SK-N-SH treated with all-trans-retinoic acid at 6 μM for 48 hours (cell line): ENCODE data around the gene SNX8.

Experiments
- ATAC-seq: fragments of 200-7000 bp; cut with Tn5 transposase; 3 replicates; pipeline ENCODE4 v1.9.1; 2020; ENCODE audit warnings: mild to moderate bottlenecking, moderate library complexity
- ARNTL ChIP-seq: fragments of 450-650 bp; formaldehyde crosslinking; IDR thresholded peaks from 2 replicates; pipeline ENCODE4 v1.5.0; 2020; ENCODE audit warnings: low read depth, mild to moderate bottlenecking, moderate library complexity, borderline replicate concordance
- BACH2 ChIP-seq: fragments of 250-450 bp; sonication (Bioruptor Pico); IDR thresholded peaks from 2 replicates; pipeline ENCODE4 v1.9.0; 2021; ENCODE audit warnings: mild to moderate bottlenecking, borderline replicate concordance
- CSDC2 ChIP-seq: fragments of 250-450 bp; sonication (Bioruptor Pico); IDR thresholded peaks from 2 replicates; pipeline ENCODE4 v1.5.0; 2020; ENCODE audit warnings: mild to moderate bottlenecking, moderate library complexity
- GLIS3 ChIP-seq: fragments of 250-450 bp; sonication (Bioruptor Pico); IDR thresholded peaks from 2 replicates; pipeline ENCODE4 v1.5.0; 2020; ENCODE audit warnings: mild to moderate bottlenecking, moderate library complexity
- ISL1 ChIP-seq: fragments of 250-450 bp; sonication (Bioruptor Pico); IDR thresholded peaks from 2 replicates; pipeline ENCODE4 v2.1.2; 2022; ENCODE audit warnings: mild to moderate bottlenecking, moderate library complexity
- OSR1 ChIP-seq: fragments of 250-450 bp; sonication (Bioruptor Pico); IDR thresholded peaks from 2 replicates; pipeline ENCODE4 v1.8.0; 2022; ENCODE audit warnings: moderate library complexity, mild to moderate bottlenecking, inconsistent platforms
- PPARA ChIP-seq: fragments of 250-450 bp; sonication (Bioruptor Pico); IDR thresholded peaks from 2 replicates; pipeline ENCODE4 v1.5.0; 2020; ENCODE audit warnings: mild to moderate bottlenecking, borderline replicate concordance
- SNAI2 ChIP-seq: fragments of 250-450 bp; sonication (Bioruptor Pico); IDR thresholded peaks from 2 replicates; pipeline ENCODE4 v1.5.0; 2020; ENCODE audit warnings: mild to moderate bottlenecking, moderate library complexity
- TOX ChIP-seq: fragments of 250-450 bp; sonication (Bioruptor Pico); IDR thresholded peaks from 2 replicates; pipeline ENCODE4 v1.8.0; 2021; ENCODE audit warnings: mild to moderate bottlenecking, moderate library complexity, borderline replicate concordance
- ZC3H10 ChIP-seq: fragments of 250-450 bp; sonication (Bioruptor Pico); IDR thresholded peaks from 2 replicates; pipeline ENCODE4 v1.5.1; 2021; ENCODE audit warnings: mild to moderate bottlenecking, moderate library complexity
- ZFP3 ChIP-seq: fragments of 250-450 bp; sonication (Bioruptor Pico); IDR thresholded peaks from 2 replicates; pipeline ENCODE4 v1.5.0; 2020; ENCODE audit warnings: mild to moderate bottlenecking, moderate library complexity
- ZFP30 ChIP-seq: fragments of 450-650 bp; formaldehyde crosslinking; IDR thresholded peaks from 2 replicates; pipeline ENCODE4 v1.5.0; 2022; ENCODE audit warnings: mild to moderate bottlenecking, moderate library complexity
- ZNF565 ChIP-seq: fragments of 450-650 bp; formaldehyde crosslinking; conservative IDR thresholded peaks from 2 replicates; pipeline ENCODE4 v1.5.0; 2020; ENCODE audit warnings: low read depth, mild to moderate bottlenecking, moderate library complexity
- ZNF70 ChIP-seq: fragments of 450-650 bp; formaldehyde crosslinking; IDR thresholded peaks from 2 replicates; pipeline ENCODE4 v1.5.0; 2020; ENCODE audit warnings: mild to moderate bottlenecking, moderate library complexity
- ZNF8 ChIP-seq: fragments of 450-650 bp; formaldehyde crosslinking; IDR thresholded peaks from 2 replicates; pipeline ENCODE4 v1.5.0; 2020; ENCODE audit warnings: mild to moderate bottlenecking, moderate library complexity
- TF ChIP-seq, protein P1 (sequence below): fragments of 250-450 bp; sonication (Bioruptor Pico); IDR thresholded peaks from 2 replicates; pipeline ENCODE4 v1.5.0; 2020; ENCODE audit warnings: mild to moderate bottlenecking, moderate library complexity
- TF ChIP-seq, protein P2 (sequence below): fragments of 250-450 bp; sonication (Bioruptor Pico); IDR thresholded peaks from 2 replicates; pipeline ENCODE4 v1.5.1; 2020; ENCODE audit warnings: low read depth, mild to moderate bottlenecking, moderate library complexity
- TF ChIP-seq, protein P3 (sequence below): fragments of 250-450 bp; sonication (Bioruptor Pico); IDR thresholded peaks from 2 replicates; pipeline ENCODE4 v1.5.1; 2021; ENCODE audit warnings: mild to moderate bottlenecking, moderate library complexity
- TF ChIP-seq, protein P4 (sequence below): fragments of 250-450 bp; sonication (Bioruptor Pico); IDR thresholded peaks from 2 replicates; pipeline ENCODE4 v1.8.0; 2021; ENCODE audit warnings: low read depth, mild to moderate bottlenecking, moderate library complexity, borderline replicate concordance

SNX8 gene

DNA sequence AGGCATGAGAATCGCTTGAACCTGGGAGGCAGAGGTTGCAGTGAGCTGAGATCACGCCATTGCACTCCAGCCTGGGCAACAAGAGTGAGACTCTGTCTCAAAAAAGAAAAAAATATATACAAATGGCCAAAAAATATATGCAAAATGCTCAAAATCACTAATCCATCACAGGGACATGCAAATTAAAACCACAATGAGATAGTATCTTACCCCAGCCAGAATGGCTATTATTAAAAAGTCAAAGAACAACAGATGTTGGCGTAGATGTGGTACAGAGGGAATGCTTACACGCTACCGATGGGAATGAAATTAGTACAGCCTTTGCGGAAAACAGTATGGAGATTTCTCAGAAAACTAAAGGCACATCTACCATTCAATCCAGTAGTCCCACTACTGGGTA is 17.4 kb downstream of the SNX8 start:
- TF ChIP-seq PPARA (CRISPR knock-in tag) (no peak), CSDC2 (CRISPR knock-in tag) (no peak), ZC3H10 (CRISPR knock-in tag) (no peak), ZNF565 (no peak), ARNTL (CRISPR knock-in tag) (no peak), TOX (CRISPR knock-in tag) (no peak), OSR1 (CRISPR knock-in tag) (no peak), ISL1 (CRISPR knock-in tag) (no peak), BACH2 (CRISPR knock-in tag) (no peak), ZNF70 (CRISPR knock-in tag) (no peak)
- TF ChIP-seq, protein P1, sequence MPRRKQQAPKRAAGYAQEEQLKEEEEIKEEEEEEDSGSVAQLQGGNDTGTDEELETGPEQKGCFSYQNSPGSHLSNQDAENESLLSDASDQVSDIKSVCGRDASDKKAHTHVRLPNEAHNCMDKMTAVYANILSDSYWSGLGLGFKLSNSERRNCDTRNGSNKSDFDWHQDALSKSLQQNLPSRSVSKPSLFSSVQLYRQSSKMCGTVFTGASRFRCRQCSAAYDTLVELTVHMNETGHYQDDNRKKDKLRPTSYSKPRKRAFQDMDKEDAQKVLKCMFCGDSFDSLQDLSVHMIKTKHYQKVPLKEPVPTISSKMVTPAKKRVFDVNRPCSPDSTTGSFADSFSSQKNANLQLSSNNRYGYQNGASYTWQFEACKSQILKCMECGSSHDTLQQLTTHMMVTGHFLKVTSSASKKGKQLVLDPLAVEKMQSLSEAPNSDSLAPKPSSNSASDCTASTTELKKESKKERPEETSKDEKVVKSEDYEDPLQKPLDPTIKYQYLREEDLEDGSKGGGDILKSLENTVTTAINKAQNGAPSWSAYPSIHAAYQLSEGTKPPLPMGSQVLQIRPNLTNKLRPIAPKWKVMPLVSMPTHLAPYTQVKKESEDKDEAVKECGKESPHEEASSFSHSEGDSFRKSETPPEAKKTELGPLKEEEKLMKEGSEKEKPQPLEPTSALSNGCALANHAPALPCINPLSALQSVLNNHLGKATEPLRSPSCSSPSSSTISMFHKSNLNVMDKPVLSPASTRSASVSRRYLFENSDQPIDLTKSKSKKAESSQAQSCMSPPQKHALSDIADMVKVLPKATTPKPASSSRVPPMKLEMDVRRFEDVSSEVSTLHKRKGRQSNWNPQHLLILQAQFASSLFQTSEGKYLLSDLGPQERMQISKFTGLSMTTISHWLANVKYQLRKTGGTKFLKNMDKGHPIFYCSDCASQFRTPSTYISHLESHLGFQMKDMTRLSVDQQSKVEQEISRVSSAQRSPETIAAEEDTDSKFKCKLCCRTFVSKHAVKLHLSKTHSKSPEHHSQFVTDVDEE (CRISPR knock-in tag), result no peak
- TF ChIP-seq, protein P2, sequence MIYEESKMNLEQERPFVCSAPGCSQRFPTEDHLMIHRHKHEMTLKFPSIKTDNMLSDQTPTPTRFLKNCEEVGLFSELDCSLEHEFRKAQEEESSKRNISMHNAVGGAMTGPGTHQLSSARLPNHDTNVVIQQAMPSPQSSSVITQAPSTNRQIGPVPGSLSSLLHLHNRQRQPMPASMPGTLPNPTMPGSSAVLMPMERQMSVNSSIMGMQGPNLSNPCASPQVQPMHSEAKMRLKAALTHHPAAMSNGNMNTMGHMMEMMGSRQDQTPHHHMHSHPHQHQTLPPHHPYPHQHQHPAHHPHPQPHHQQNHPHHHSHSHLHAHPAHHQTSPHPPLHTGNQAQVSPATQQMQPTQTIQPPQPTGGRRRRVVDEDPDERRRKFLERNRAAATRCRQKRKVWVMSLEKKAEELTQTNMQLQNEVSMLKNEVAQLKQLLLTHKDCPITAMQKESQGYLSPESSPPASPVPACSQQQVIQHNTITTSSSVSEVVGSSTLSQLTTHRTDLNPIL (CRISPR knock-in tag), result no peak
- TF ChIP-seq, protein P3, sequence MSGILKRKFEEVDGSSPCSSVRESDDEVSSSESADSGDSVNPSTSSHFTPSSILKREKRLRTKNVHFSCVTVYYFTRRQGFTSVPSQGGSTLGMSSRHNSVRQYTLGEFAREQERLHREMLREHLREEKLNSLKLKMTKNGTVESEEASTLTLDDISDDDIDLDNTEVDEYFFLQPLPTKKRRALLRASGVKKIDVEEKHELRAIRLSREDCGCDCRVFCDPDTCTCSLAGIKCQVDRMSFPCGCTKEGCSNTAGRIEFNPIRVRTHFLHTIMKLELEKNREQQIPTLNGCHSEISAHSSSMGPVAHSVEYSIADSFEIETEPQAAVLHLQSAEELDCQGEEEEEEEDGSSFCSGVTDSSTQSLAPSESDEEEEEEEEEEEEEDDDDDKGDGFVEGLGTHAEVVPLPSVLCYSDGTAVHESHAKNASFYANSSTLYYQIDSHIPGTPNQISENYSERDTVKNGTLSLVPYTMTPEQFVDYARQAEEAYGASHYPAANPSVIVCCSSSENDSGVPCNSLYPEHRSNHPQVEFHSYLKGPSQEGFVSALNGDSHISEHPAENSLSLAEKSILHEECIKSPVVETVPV (CRISPR knock-in tag), result no peak
- TF ChIP-seq, all 23 proteins: peak for 0
- ATAC-seq, result no peak

DNA sequence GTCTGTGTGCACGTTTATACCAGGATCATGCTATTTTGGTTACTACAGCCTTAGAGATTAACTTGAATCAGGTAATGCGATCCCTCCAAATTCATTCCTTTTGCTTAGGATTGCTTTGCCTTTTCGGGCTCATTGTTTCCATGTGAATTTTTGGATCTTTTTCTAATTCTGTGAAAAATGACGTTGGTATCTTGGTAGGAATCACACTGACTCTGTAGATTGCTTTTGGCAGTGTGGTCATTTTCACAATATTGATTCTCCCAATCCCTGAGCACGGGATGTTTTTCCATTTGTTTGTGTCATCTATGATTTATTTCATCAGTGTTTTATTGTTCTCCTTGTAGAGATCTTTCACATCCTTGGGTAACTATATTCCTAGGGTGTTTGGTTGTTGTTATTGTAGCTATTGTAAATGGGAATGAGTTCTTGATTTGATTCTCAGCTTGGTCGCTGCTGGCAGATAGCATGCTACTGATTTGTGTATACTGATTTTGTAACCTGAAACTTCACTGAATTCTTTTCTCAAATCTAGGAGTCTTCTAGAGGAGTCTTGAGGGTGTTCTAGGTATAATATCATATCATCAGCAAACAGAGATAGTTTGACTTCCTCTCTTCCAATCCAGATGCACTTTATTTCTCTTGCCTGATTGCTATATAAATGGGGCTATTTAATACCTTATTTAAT is 18.2 kb downstream of the SNX8 start:
- no peak for ATAC-seq
- TF ChIP-seq ZFP30, result no peak
- TF ChIP-seq GLIS3, result no peak
- TF ChIP-seq ZC3H10 (CRISPR knock-in tag), result no peak
- TF ChIP-seq, protein P1 (CRISPR knock-in tag), result no peak
- TF ChIP-seq ISL1 (CRISPR knock-in tag), result no peak
- TF ChIP-seq, protein P4, sequence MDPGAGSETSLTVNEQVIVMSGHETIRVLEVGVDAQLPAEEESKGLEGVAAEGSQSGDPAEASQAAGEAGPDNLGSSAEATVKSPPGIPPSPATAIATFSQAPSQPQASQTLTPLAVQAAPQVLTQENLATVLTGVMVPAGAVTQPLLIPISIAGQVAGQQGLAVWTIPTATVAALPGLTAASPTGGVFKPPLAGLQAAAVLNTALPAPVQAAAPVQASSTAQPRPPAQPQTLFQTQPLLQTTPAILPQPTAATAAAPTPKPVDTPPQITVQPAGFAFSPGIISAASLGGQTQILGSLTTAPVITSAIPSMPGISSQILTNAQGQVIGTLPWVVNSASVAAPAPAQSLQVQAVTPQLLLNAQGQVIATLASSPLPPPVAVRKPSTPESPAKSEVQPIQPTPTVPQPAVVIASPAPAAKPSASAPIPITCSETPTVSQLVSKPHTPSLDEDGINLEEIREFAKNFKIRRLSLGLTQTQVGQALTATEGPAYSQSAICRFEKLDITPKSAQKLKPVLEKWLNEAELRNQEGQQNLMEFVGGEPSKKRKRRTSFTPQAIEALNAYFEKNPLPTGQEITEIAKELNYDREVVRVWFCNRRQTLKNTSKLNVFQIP (CRISPR knock-in tag), result no peak
- TF ChIP-seq ARNTL (CRISPR knock-in tag), result no peak
- TF ChIP-seq ZNF70 (CRISPR knock-in tag), result no peak
- no peak for TF ChIP-seq CSDC2 (CRISPR knock-in tag)
- TF ChIP-seq, all 23 proteins: peak for 0

DNA sequence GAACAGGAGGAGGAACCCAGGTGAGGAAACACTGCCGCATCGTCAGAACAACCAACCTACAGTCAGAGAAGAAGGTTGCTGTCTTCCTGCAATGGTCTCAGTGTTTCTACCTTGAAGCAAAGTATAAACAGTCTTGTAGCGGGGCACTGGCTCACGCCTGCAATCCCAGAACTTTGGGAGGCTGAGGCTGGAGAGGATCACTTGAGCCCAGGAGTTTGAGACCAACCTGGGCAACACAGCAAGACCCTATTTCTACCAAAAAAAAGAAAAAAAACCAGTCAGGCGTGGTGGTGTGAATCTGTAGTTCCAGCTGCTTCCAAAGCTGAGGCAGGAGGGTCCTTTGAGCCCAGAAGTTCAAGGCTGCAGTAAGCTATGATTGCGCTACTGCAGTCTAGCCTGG is 23.4 kb downstream of the SNX8 start:
- no peak for ATAC-seq
- TF ChIP-seq ZNF565 (no peak), ZNF8 (CRISPR knock-in tag) (no peak), ZFP30 (no peak), SNAI2 (no peak), ZC3H10 (CRISPR knock-in tag) (no peak), PPARA (CRISPR knock-in tag) (no peak), CSDC2 (CRISPR knock-in tag) (no peak), BACH2 (CRISPR knock-in tag) (no peak), ISL1 (CRISPR knock-in tag) (no peak), ZFP3 (CRISPR knock-in tag) (no peak)
